CD14-positive monocyte (primary cell): ENCODE results near the gene BLCAP. TPM values are rescaled to one million over a fixed set of nuclear protein-coding genes. Genes with fewer than 3 reads are reported as not detected.

ENCODE experiments used
- DNase-seq, 3 donors: peaks; one replicate each; pipeline ENCODE4 v3.0.0-alpha.2; 2011 to 2022
- H2AFZ ChIP-seq: 2 replicates; pipeline ENCODE4 v1.6.0; 2012; ENCODE audit warnings: mild to moderate bottlenecking, low read depth, low read length, inconsistent platforms; ENCODE audit not compliant: insufficient read depth, poor library complexity, severe bottlenecking
- H3K27ac ChIP-seq, 2 donors: 1 replicate in 1 of 2; 2 replicates in 1 of 2; pipeline ENCODE4 v1.5.1; 2012 to 2013; ENCODE audit warnings: low read length in 2 of 2, control low read depth in 1 of 2, inconsistent platforms in 1 of 2, low read depth in 1 of 2, mild to moderate bottlenecking in 1 of 2
- H3K27me3 ChIP-seq, 2 donors: one replicate each; pipeline versions ENCODE4 v1.6.0 to v1.6.1; 2011 to 2013; ENCODE audit warnings: low read length in 2 of 2; ENCODE audit not compliant: control insufficient read depth in 2 of 2, insufficient read depth in 2 of 2
- H3K36me3 ChIP-seq, 2 donors: replicated peaks in 1 of 2; 1 replicate in 1 of 2; 2 replicates in 1 of 2; pipeline versions ENCODE4 v1.5.1 to v1.6.1; 2012 to 2013; ENCODE audit warnings: low read length in 2 of 2, control low read depth in 1 of 2, inconsistent platforms in 1 of 2, mild to moderate bottlenecking in 1 of 2; ENCODE audit not compliant: insufficient read depth in 2 of 2, control insufficient read depth in 1 of 2
- H3K4me1 ChIP-seq, 2 donors: 1 replicate in 1 of 2; 2 replicates in 1 of 2; pipeline versions ENCODE4 v1.5.1 to v1.6.1; 2012 to 2013; ENCODE audit warnings: low read length in 2 of 2, control low read depth in 1 of 2, inconsistent platforms in 1 of 2, mild to moderate bottlenecking in 1 of 2, moderate library complexity in 1 of 2; ENCODE audit not compliant: insufficient read depth in 2 of 2, control insufficient read depth in 1 of 2
- H3K4me2 ChIP-seq: replicated peaks from 2 replicates; pipeline ENCODE3; 2012; ENCODE audit warnings: low read length, moderate library complexity, mild to moderate bottlenecking; ENCODE audit not compliant: poor library complexity, severe bottlenecking; ENCODE audit errors: extremely low read depth
- H3K4me3 ChIP-seq, 3 experiments: fragments of 200-600 bp in 1 of 3; sonication (generic) in 1 of 3; replicated peaks in 1 of 3; 1 replicate in 2 of 3; 2 replicates in 1 of 3; pipeline ENCODE4 v1.5.1; 2011 to 2013; ENCODE audit warnings: low read length in 3 of 3, mild to moderate bottlenecking in 3 of 3, control low read depth in 2 of 3, low read depth in 2 of 3, inconsistent platforms in 1 of 3, moderate library complexity in 1 of 3
- H3K79me2 ChIP-seq: 2 replicates; pipeline ENCODE4 v1.6.0; 2012; ENCODE audit warnings: mild to moderate bottlenecking, control low read depth, inconsistent platforms, low read length, moderate library complexity; ENCODE audit not compliant: insufficient read depth
- H3K9ac ChIP-seq: 2 replicates; pipeline ENCODE4 v1.6.0; 2017; ENCODE audit warnings: low read length, mild to moderate bottlenecking; ENCODE audit not compliant: insufficient read depth, poor library complexity, severe bottlenecking
- H3K9me3 ChIP-seq, 2 donors: replicated peaks in 1 of 2; 1 replicate in 1 of 2; 2 replicates in 1 of 2; pipeline versions ENCODE4 v1.5.1 to v1.6.1; 2012 to 2013; ENCODE audit warnings: low read length in 2 of 2, control low read depth in 1 of 2; ENCODE audit not compliant: control insufficient read depth in 1 of 2, insufficient read depth in 1 of 2
- H4K20me1 ChIP-seq: 2 replicates; pipeline ENCODE4 v1.6.0; 2012; ENCODE audit warnings: mild to moderate bottlenecking, low read length, control low read depth, moderate library complexity; ENCODE audit not compliant: insufficient read depth
- H3K27ac Mint-ChIP-seq, 7 donors: one replicate each; pipeline ENCODE4 v1.8.0; 2020; ENCODE audit warnings: mild to moderate bottlenecking in 7 of 7, mixed read lengths in 7 of 7, moderate library complexity in 6 of 7, inconsistent platforms in 2 of 7
- H3K27me3 Mint-ChIP-seq, 3 donors: one replicate each; pipeline ENCODE4 v1.8.0; 2021 to 2022; ENCODE audit warnings: low read depth in 3 of 3, mild to moderate bottlenecking in 3 of 3, mixed read lengths in 3 of 3, moderate library complexity in 3 of 3, inconsistent platforms in 1 of 3
- H3K36me3 Mint-ChIP-seq, 2 donors: one replicate each; pipeline ENCODE4 v1.8.0; 2020; ENCODE audit warnings: mixed read lengths in 2 of 2, inconsistent platforms in 1 of 2, mild to moderate bottlenecking in 1 of 2
- H3K4me1 Mint-ChIP-seq: one replicate; pipeline ENCODE4 v1.8.0; 2020; ENCODE audit warnings: mild to moderate bottlenecking, mixed read lengths
- H3K4me3 Mint-ChIP-seq, 2 donors: one replicate each; pipeline ENCODE4 v1.8.0; 2020; ENCODE audit warnings: mild to moderate bottlenecking in 2 of 2, mixed read lengths in 2 of 2, moderate library complexity in 1 of 2
- H3K9me3 Mint-ChIP-seq, 7 donors: one replicate each; pipeline ENCODE4 v1.8.0; 2020 to 2022; ENCODE audit warnings: mixed read lengths in 7 of 7, mild to moderate bottlenecking in 6 of 7, moderate library complexity in 6 of 7, inconsistent platforms in 2 of 7
- CTCF ChIP-seq: fragments of 200-600 bp; IDR thresholded peaks from one replicate; pipeline ENCODE4 v1.8.0; 2022; ENCODE audit warnings: antibody characterized with exemption, mild to moderate bottlenecking
- WGBS: methylation state at CpG from one replicate; pipeline ENCODE4 v1.1.5; 2013; ENCODE audit warnings: missing lambda C conversion rate; ENCODE audit not compliant: insufficient coverage; 5-methylcytosine and 5-hydroxymethylcytosine counted together
- intact Hi-C, 2 donors: fragments of 100-400 bp; cut with micrococcal nuclease; formaldehyde crosslinking; loops; one replicate each; pipeline versions ENCODE4 v1.15.0 to v1.15.1; 2023
- polyA plus RNA-seq, 3 donors: library from polyadenylated mRNA; depleted of rRNA in 1 of 3; unstranded in 2 of 3; stranded (reverse) in 1 of 3; fragments of 300-500 nt in 2 of 3; fragments of >200 nt in 1 of 3; fragmentation: Illumina TruSeq in 2 of 3; gene quantifications; 1 replicate in 2 of 3; 2 replicates in 1 of 3; pipeline ENCODE4 v1.2.3, GENCODE V29; 2012 to 2021

The BLCAP gene
- polyA plus RNA-seq, 3 donors: 45.3 to 54.5 (median 53.3) TPM

GRCh38 chr20:37562695-37563480 lies 35.2 kb upstream of the BLCAP start:
- Mint-ChIP-seq H3K27me3 (peaks cover 36 to 66% (median 37%) of the 10 kb centered on the region in 3 donors), H3K4me1 (peaks cover 4% of the 10 kb centered on the region), H3K36me3 (no peaks in the 10 kb centered on the region), H3K27ac (no peak overlapping the region), H3K9me3 (peaks cover 0 to 1% (median 0%) of the 10 kb centered on the region in 7 donors), H3K4me3 (no peak overlapping the region)
- H4K20me1 ChIP-seq: no peaks in the 10 kb centered on the region
- 100% methylated on average over 1 of the region's 3 CpGs for WGBS
- H3K9me3 ChIP-seq: no peaks in the 10 kb centered on the region
- H3K4me2 ChIP-seq: no peak overlapping the region
- intact Hi-C loops: loop anchor here (5.0 to 10.0 kb wide), 2 partner anchors 432 to 659 kb away; no protein-coding TSS in a partner anchor
- no peak overlapping the region for H3K9ac ChIP-seq
- peaks cover 9 to 34% of the 10 kb centered on the region in 2 donors for H3K27me3 ChIP-seq
- no peaks in the 10 kb centered on the region for H3K4me1 ChIP-seq
- no peaks in the 10 kb centered on the region for H3K36me3 ChIP-seq
- H3K27ac ChIP-seq: no peak overlapping the region
- TF ChIP-seq CTCF: no peak
- H3K79me2 ChIP-seq: no peaks in the 10 kb centered on the region
- no peak overlapping the region for H2AFZ ChIP-seq
- DNase-seq: no peak
- H3K4me3 ChIP-seq: no peak overlapping the region

GRCh38 chr20:37560629-37561028 lies 33.0 kb upstream of the BLCAP start:
- no peak for TF ChIP-seq CTCF
- Mint-ChIP-seq H3K36me3 (no peaks in the 10 kb centered on the region), H3K4me1 (no peaks in the 10 kb centered on the region), H3K27me3 (peaks cover 23 to 50% (median 28%) of the 10 kb centered on the region in 3 donors), H3K9me3 (peaks cover 0 to 1% (median 0%) of the 10 kb centered on the region in 7 donors), H3K4me3 (no peak overlapping the region), H3K27ac (no peak overlapping the region)
- Histone ChIP-seq H3K4me1 (no peaks in the 10 kb centered on the region), H3K27me3 (peaks cover 9 to 27% of the 10 kb centered on the region in 2 donors), H3K9ac (no peak overlapping the region), H4K20me1 (no peaks in the 10 kb centered on the region), H3K79me2 (no peaks in the 10 kb centered on the region), H3K4me2 (no peak overlapping the region), H3K27ac (no peak overlapping the region), H3K4me3 (no peak overlapping the region), H3K36me3 (no peaks in the 10 kb centered on the region), H2AFZ (no peak overlapping the region), H3K9me3 (no peaks in the 10 kb centered on the region)
- no CpG with 5 or more reads among the region's 4 CpGs for WGBS
- intact Hi-C loops: loop anchor here (5.0 to 10.0 kb wide), 2 partner anchors 434 to 662 kb away; no protein-coding TSS in a partner anchor
- no peak for DNase-seq
